ENCODE measurements around the gene CACNA1I. TPM values are rescaled to one million over a fixed set of nuclear protein-coding genes. Genes with fewer than 3 reads are reported as not detected.

CACNA1I gene
- total RNA-seq, 4 donors from 2014 or later, result not detected

DNA sequence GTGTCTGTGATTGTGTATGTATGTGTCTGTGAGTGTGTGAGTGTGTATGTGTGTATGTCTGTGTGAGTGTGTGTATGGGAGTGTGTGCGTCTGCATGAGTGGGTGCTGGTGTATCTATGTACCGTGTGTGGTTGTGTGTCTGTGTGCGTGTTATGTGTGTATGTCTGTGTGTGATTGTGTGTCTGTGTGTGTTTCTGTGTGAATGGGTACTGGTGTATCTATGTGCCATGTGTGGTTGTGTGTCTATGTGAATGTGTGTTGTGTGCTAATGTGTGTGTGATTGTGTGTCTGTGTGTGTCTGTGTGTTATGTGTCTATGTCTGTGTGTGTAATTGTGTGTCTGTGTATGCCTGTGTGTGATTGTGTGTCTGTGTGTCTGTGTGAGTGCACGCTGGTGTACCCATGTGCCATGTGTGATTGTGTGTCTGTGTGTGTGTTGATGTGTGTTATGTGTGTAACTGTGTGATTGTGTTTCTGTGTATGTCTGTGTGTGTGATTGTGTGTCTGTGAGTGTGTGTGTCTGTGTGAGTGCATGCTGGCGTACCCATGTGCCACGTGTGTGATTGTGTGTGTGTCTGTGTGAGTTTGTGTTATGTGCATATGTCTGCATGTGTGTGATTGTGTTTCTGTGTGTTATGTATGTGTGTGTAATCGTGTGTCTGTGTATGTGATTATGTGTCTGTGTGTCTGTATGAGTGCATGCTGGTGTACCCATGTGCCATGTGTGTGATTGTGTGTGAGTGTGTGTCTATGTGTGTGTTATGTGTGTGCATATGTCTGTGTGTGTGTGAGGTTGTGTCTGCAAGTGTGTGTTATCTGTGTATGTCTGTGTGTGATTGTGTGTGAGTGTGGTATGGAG lies 6.8 kb upstream of the CACNA1I start:
- TF ChIP-seq, protein P1, sequence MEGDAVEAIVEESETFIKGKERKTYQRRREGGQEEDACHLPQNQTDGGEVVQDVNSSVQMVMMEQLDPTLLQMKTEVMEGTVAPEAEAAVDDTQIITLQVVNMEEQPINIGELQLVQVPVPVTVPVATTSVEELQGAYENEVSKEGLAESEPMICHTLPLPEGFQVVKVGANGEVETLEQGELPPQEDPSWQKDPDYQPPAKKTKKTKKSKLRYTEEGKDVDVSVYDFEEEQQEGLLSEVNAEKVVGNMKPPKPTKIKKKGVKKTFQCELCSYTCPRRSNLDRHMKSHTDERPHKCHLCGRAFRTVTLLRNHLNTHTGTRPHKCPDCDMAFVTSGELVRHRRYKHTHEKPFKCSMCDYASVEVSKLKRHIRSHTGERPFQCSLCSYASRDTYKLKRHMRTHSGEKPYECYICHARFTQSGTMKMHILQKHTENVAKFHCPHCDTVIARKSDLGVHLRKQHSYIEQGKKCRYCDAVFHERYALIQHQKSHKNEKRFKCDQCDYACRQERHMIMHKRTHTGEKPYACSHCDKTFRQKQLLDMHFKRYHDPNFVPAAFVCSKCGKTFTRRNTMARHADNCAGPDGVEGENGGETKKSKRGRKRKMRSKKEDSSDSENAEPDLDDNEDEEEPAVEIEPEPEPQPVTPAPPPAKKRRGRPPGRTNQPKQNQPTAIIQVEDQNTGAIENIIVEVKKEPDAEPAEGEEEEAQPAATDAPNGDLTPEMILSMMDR (IDR thresholded peaks at IDR 0.05 in 4 of 5, conservative IDR thresholded peaks at IDR 0.05 in 1 of 5), result no peak
- no peak for TF ChIP-seq POLR2A (IDR thresholded peaks at IDR 0.05)
- peaks cover 15 to 24% (median 17%) of the 10 kb centered on the region in 3 donors for H3K27me3 ChIP-seq
- ATAC-seq, result no peak
- no peak for DNase-seq
- intact Hi-C loops (cut with DNase I; ENCODE audit: low total_unique reads) (no loop called here), in situ Hi-C loops (cut with MboI; ENCODE audit: low sequenced_read_pairs in 4 of 4) (no loop called here)
- no peaks in the 10 kb centered on the region for H3K4me1 ChIP-seq
- H3K9me3 ChIP-seq, result no peaks in the 10 kb centered on the region
- no peaks in the 10 kb centered on the region for H3K36me3 ChIP-seq
- H3K4me3 ChIP-seq, result no peak overlapping the region
- no peak overlapping the region for H3K27ac ChIP-seq

DNA sequence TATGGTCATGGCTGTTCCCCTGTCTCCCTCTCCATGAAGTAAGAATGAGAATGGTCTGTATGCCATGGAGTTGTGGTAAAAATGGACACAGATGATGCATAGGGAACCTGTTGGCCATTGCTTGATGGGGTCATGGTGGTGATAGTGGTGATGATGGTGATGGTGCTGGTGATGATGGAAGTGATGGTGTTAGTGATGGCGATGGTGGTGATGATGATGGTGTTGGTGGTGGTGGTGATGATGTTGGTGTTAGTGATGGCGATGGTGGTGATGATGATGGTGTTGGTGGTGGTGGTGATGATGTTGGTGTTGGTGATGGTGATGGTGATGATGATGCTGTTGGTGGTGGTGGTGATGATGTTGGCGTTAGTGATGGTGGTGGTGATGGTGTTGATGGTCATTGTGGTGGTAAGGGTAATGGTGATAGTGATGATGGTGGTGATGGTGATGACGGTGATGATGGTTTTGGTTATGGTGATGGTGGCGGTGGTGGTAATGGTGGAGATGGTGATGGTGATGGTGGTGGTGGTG lies 5.1 kb upstream of the CACNA1I start:
- in situ Hi-C loops (cut with MboI; ENCODE audit: low sequenced_read_pairs in 4 of 4), result no loop called here
- Histone ChIP-seq H3K9me3 (no peaks in the 10 kb centered on the region), H3K4me1 (no peaks in the 10 kb centered on the region), H3K36me3 (no peaks in the 10 kb centered on the region), H3K4me3 (no peak overlapping the region), H3K27me3 (peaks cover 0 to 13% (median 5%) of the 10 kb centered on the region in 3 donors), H3K27ac (no peak overlapping the region)
- intact Hi-C loops (cut with DNase I; ENCODE audit: low total_unique reads), result no loop called here
- DNase-seq (no peak), ATAC-seq (no peak)
- TF ChIP-seq, protein P1 (IDR thresholded peaks at IDR 0.05 in 4 of 5, conservative IDR thresholded peaks at IDR 0.05 in 1 of 5), result no peak
- TF ChIP-seq POLR2A (IDR thresholded peaks at IDR 0.05), result no peak

DNA sequence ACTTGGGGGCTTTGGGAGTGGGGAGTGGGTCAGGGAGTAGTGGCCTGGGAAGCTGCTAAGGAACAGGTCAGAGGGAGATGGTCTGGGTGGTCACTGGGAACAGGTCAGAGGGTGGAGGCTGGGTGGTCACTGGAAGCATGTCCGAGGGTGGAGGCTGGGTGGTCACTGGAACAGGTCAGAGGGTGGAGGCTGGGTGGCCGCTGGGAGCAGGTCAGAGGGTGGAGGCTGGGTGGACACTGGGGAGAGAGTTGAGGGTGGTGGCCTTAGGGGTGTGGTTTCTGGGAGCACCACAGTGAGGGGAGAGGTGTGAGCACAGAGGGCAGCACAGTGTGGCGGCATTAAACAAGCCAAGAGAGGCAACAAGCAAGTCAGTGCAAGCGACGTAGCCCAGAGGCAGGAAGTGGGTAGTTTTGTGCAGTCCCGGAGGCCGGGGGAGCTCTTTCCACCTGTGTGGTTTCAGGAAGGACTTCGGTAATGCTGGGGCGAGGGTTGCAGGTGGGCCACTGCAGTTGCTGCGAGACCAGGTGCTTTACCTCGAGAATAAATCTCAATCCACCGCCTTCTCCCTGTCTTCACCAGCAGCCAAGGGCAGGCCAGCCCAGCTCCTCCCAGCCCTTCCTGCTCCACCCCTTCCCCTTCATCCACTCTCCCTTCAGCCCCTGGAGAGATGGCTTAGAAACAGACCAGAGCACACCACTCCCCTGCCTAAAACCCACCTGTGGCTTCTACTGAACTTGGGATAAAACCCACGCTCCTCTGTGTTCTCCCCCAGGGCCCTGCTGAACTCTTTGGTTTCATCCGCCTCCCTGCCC lies 3.2 kb upstream of the CACNA1I start:
- no peaks in the 10 kb centered on the region for H3K9me3 ChIP-seq
- peaks cover 0 to 13% (median 5%) of the 10 kb centered on the region in 3 donors for H3K27me3 ChIP-seq
- in situ Hi-C loops (cut with MboI; ENCODE audit: low sequenced_read_pairs in 4 of 4) (no loop called here), intact Hi-C loops (cut with DNase I; ENCODE audit: low total_unique reads) (no loop called here)
- H3K27ac ChIP-seq, result no peak overlapping the region
- no peaks in the 10 kb centered on the region for H3K36me3 ChIP-seq
- H3K4me1 ChIP-seq, result no peaks in the 10 kb centered on the region
- TF ChIP-seq POLR2A (IDR thresholded peaks at IDR 0.05), result no peak
- TF ChIP-seq, protein P1 (IDR thresholded peaks at IDR 0.05 in 4 of 5, conservative IDR thresholded peaks at IDR 0.05 in 1 of 5), result no peak
- ATAC-seq (no peak), DNase-seq (no peak)
- H3K4me3 ChIP-seq, result no peak overlapping the region

DNA sequence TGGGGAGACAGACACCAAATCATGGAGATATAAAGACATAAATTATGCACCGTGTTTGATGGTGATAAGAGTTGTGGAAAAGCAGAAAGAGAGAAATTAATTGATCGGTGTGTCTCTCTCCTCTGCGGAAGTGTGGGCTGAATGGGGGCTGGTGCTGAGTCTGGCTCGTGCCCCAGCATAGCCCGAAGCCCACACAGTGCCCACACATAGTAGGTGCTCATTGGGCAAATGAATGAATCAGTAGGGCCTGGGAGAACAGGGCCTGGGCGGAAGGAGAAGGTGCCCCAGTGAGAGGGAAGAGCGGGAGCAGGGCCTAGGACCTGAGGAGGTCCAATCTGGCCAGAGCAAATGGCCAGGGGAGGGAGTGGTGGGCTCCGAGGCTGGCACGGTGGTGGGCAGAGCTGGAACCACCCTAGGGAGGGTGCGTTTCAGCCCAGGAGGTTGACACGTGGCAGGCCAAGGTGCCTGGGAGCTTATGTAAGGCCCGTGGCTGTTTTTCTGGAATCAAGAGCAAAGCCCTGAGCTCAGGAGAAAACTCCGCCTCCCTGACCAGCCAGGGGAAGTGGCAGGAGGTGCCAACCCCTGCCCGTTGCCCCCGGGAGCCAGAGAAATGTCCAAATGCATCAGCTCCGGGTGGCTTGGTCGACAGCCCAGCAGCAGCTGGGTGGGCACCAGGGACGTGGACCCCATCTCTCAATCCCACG lies 2.1 kb upstream of the CACNA1I start:
- intact Hi-C loops (cut with DNase I; ENCODE audit: low total_unique reads), result no loop called here
- in situ Hi-C loops (cut with MboI; ENCODE audit: low sequenced_read_pairs in 4 of 4), result no loop called here
- H3K27me3 ChIP-seq, result peaks cover 0 to 6% (median 5%) of the 10 kb centered on the region in 3 donors
- no peak overlapping the region for H3K27ac ChIP-seq
- no peaks in the 10 kb centered on the region for H3K4me1 ChIP-seq
- ATAC-seq (no peak), DNase-seq (no peak)
- no peaks in the 10 kb centered on the region for H3K36me3 ChIP-seq
- no peaks in the 10 kb centered on the region for H3K9me3 ChIP-seq
- no peak overlapping the region for H3K4me3 ChIP-seq
- no peak for TF ChIP-seq POLR2A (IDR thresholded peaks at IDR 0.05)
- TF ChIP-seq, protein P1 (IDR thresholded peaks at IDR 0.05 in 4 of 5, conservative IDR thresholded peaks at IDR 0.05 in 1 of 5), result no peak
